Measurements from ENCODE around the gene SLC25A13.
"Not testable (repeated sequence)": the region's sequence is repeated elsewhere in the genome, so short reads cannot be mapped to it uniquely, and the experiment has no call there.

- not testable (repeated sequence) for TF ChIP-seq REST (IDR thresholded peaks at IDR 0.05; ENCODE audit: low read depth, low read length); CTCF (IDR thresholded peaks at IDR 0.05); FOSL2 (IDR thresholded peaks at IDR 0.05; ENCODE audit: borderline replicate concordance, low read depth); MXI1 (IDR thresholded peaks at IDR 0.05; ENCODE audit: low read depth, low read length); SMC3 (IDR thresholded peaks at IDR 0.05; ENCODE audit: low read depth, low read length); POLR2AphosphoS5 (IDR thresholded peaks at IDR 0.05; ENCODE audit: low read depth, low read length)
Observed at GRCh38 chr7:96297446-96297845, 24.5 kb downstream of the SLC25A13 start.
